H9 (cell line): ENCODE results near the gene ISCU. TPM values are rescaled to one million over a fixed set of nuclear protein-coding genes. Genes with fewer than 3 reads are reported as not detected.

Source experiments
- DNase-seq: peaks from one replicate; pipeline ENCODE4 v3.0.0-alpha.2; 2017
- H2AFZ ChIP-seq: one replicate; pipeline ENCODE4 v1.6.1; 2013; ENCODE audit warnings: mild to moderate bottlenecking, low read length, control low read depth, moderate library complexity
- H2AK5ac ChIP-seq: 2 replicates; pipeline ENCODE4 v1.6.1; 2013; ENCODE audit warnings: low read length, control low read depth, mixed read lengths; ENCODE audit not compliant: insufficient read length
- H2BK120ac ChIP-seq: one replicate; pipeline ENCODE4 v1.6.1; 2013; ENCODE audit warnings: low read depth, mild to moderate bottlenecking, low read length, control low read depth, inconsistent platforms; ENCODE audit not compliant: poor library complexity, severe bottlenecking
- H2BK12ac ChIP-seq: 2 replicates; pipeline ENCODE4 v1.6.1; 2013; ENCODE audit warnings: low read length, control low read depth, mixed read lengths, low read depth; ENCODE audit not compliant: insufficient read length
- H2BK15ac ChIP-seq: 2 replicates; pipeline ENCODE4 v1.6.1; 2013; ENCODE audit warnings: low read depth, low read length, control low read depth
- H2BK20ac ChIP-seq: one replicate; pipeline ENCODE4 v1.6.1; 2013; ENCODE audit warnings: low read depth, mild to moderate bottlenecking, low read length, control low read depth, inconsistent platforms; ENCODE audit not compliant: poor library complexity, severe bottlenecking
- H2BK5ac ChIP-seq: 2 replicates; pipeline ENCODE4 v1.6.1; 2013; ENCODE audit warnings: low read length, control low read depth, mixed read lengths; ENCODE audit not compliant: insufficient read length
- H3K14ac ChIP-seq: 2 replicates; pipeline ENCODE4 v1.6.1; 2013; ENCODE audit warnings: low read length, control low read depth; ENCODE audit not compliant: insufficient read depth
- H3K18ac ChIP-seq: 2 replicates; pipeline ENCODE4 v1.6.1; 2013; ENCODE audit warnings: low read depth, mild to moderate bottlenecking, mixed read lengths, low read length, control low read depth; ENCODE audit not compliant: insufficient read length
- H3K23ac ChIP-seq: 2 replicates; pipeline ENCODE4 v1.6.1; 2013; ENCODE audit warnings: low read length, control low read depth, mixed read lengths, low read depth; ENCODE audit not compliant: insufficient read length
- H3K23me2 ChIP-seq: 2 replicates; pipeline ENCODE4 v1.6.1; 2013; ENCODE audit warnings: low read depth, mild to moderate bottlenecking, mixed read lengths, low read length, control low read depth; ENCODE audit not compliant: insufficient read length, poor library complexity, severe bottlenecking
- H3K27ac ChIP-seq: 2 replicates; pipeline ENCODE4 v1.5.1; 2013; ENCODE audit warnings: low read length, control low read depth, mixed read lengths, low read depth; ENCODE audit not compliant: insufficient read length
- H3K27me3 ChIP-seq: 2 replicates; pipeline ENCODE4 v1.6.1; 2013; ENCODE audit warnings: low read length, control low read depth, inconsistent platforms; ENCODE audit not compliant: insufficient read depth
- H3K4ac ChIP-seq: 2 replicates; pipeline ENCODE4 v1.6.1; 2013; ENCODE audit warnings: low read depth, mild to moderate bottlenecking, control low read depth, inconsistent platforms, low read length, moderate library complexity
- H3K4me1 ChIP-seq: 2 replicates; pipeline ENCODE4 v1.6.1; 2013; ENCODE audit warnings: low read length, control low read depth, inconsistent platforms; ENCODE audit not compliant: insufficient read depth
- H3K4me2 ChIP-seq: 2 replicates; pipeline ENCODE4 v1.6.1; 2013; ENCODE audit warnings: low read length, control low read depth, mixed read lengths; ENCODE audit not compliant: insufficient read length, insufficient read depth
- H3K56ac ChIP-seq: 2 replicates; pipeline ENCODE4 v1.6.1; 2013; ENCODE audit warnings: low read depth, mild to moderate bottlenecking, mixed read lengths, low read length, control low read depth; ENCODE audit not compliant: insufficient read length
- H3K79me1 ChIP-seq: 2 replicates; pipeline ENCODE4 v1.6.1; 2013; ENCODE audit warnings: low read depth, mild to moderate bottlenecking, moderate library complexity, low read length, control low read depth, inconsistent platforms; ENCODE audit not compliant: insufficient read depth, poor library complexity, severe bottlenecking
- H3K79me2 ChIP-seq: 2 replicates; pipeline ENCODE4 v1.6.1; 2013; ENCODE audit warnings: low read length, control low read depth, inconsistent platforms; ENCODE audit not compliant: insufficient read depth
- H3K9ac ChIP-seq: 2 replicates; pipeline ENCODE4 v1.6.1; 2013; ENCODE audit warnings: low read length, control low read depth, mixed read lengths; ENCODE audit not compliant: insufficient read length; ENCODE audit errors: extremely low read depth
- H3K9me3 ChIP-seq: one replicate; pipeline ENCODE4 v1.6.1; 2013; ENCODE audit warnings: low read depth, low read length, inconsistent platforms; ENCODE audit not compliant: control insufficient read depth
- H3T11ph ChIP-seq: one replicate; pipeline ENCODE4 v1.6.1; 2013; ENCODE audit warnings: mild to moderate bottlenecking, low read length, control low read depth, inconsistent platforms
- H4K20me1 ChIP-seq: one replicate; pipeline ENCODE4 v1.6.1; 2013; ENCODE audit not compliant: control insufficient read depth, insufficient read length, insufficient read depth
- H4K5ac ChIP-seq: 2 replicates; pipeline ENCODE4 v1.6.1; 2013; ENCODE audit warnings: low read depth, mild to moderate bottlenecking, mixed read lengths, low read length, control low read depth; ENCODE audit not compliant: insufficient read length
- H4K8ac ChIP-seq: replicated peaks from 2 replicates; pipeline ENCODE4 v1.6.1; 2013; ENCODE audit warnings: low read length, control low read depth, mixed read lengths, low read depth; ENCODE audit not compliant: insufficient read length
- H4K91ac ChIP-seq: 2 replicates; pipeline ENCODE4 v1.6.1; 2013; ENCODE audit warnings: low read depth, mild to moderate bottlenecking, moderate library complexity, mixed read lengths, low read length, control low read depth; ENCODE audit not compliant: insufficient read length
- H3K27ac Mint-ChIP-seq, 3 experiments: 2 replicates in 2 of 3; 3 replicates in 1 of 3; pipeline ENCODE4 v1.8.0; 2020 to 2021; ENCODE audit warnings: mixed read lengths in 3 of 3, mild to moderate bottlenecking in 1 of 3, moderate library complexity in 1 of 3
- H3K27me3 Mint-ChIP-seq: 2 replicates; pipeline ENCODE4 v1.8.0; 2021; ENCODE audit warnings: low read depth, mild to moderate bottlenecking, moderate library complexity, mixed read lengths
- H3K36me3 Mint-ChIP-seq, 3 experiments: 2 replicates in 2 of 3; 3 replicates in 1 of 3; pipeline ENCODE4 v1.8.0; 2020 to 2021; ENCODE audit warnings: low read depth in 3 of 3, mixed read lengths in 3 of 3; ENCODE audit not compliant: insufficient read depth in 1 of 3
- H3K4me1 Mint-ChIP-seq, 2 experiments: 2 replicates each; pipeline ENCODE4 v1.8.0; 2020; ENCODE audit warnings: mixed read lengths in 2 of 2
- H3K4me3 Mint-ChIP-seq, 2 experiments: 2 replicates in 1 of 2; 3 replicates in 1 of 2; pipeline ENCODE4 v1.8.0; 2020 to 2021; ENCODE audit warnings: mild to moderate bottlenecking in 2 of 2, mixed read lengths in 2 of 2, moderate library complexity in 1 of 2
- H3K9me3 Mint-ChIP-seq, 2 experiments: 2 replicates in 1 of 2; 3 replicates in 1 of 2; pipeline ENCODE4 v1.8.0; 2020; ENCODE audit warnings: mild to moderate bottlenecking in 2 of 2, mixed read lengths in 2 of 2, moderate library complexity in 1 of 2
- CTCF ChIP-seq: fragments of 200-600 bp; sonication (generic); conservative IDR thresholded peaks from 3 replicates; pipeline ENCODE4 v1.8.0; 2021; ENCODE audit warnings: antibody characterized with exemption, mild to moderate bottlenecking
- WGBS: extraction: QIAGEN DNeasy Blood & Tissue Kit; methylation state at CpG from one replicate; pipeline ENCODE4 v1.1.7; 2013; ENCODE audit warnings: missing lambda C conversion rate, low lambda C conversion rate, mixed read lengths; ENCODE audit not compliant: insufficient read length; ENCODE audit errors: extremely low coverage; 5-methylcytosine and 5-hydroxymethylcytosine counted together
- total RNA-seq: library from RNA; stranded (reverse); gene quantifications from 2 replicates; pipeline ENCODE4 v1.2.1, GENCODE V29; 2021

ISCU gene
- total RNA-seq, 1 experiment from 2014 or later: 64.9 TPM

- no peak overlapping the region for H2BK120ac ChIP-seq
- H3T11ph ChIP-seq: no peak overlapping the region
- H3K23ac ChIP-seq: no peak overlapping the region
- no peaks in the 10 kb centered on the region for H3K4me1 ChIP-seq
- H3K79me2 ChIP-seq: no peaks in the 10 kb centered on the region
- no peak overlapping the region for H3K14ac ChIP-seq
- no peak overlapping the region for H4K91ac ChIP-seq
- no peak overlapping the region for H3K18ac ChIP-seq
- H3K9ac ChIP-seq: no peak overlapping the region
- no peak overlapping the region for H3K4ac ChIP-seq
- H3K27ac ChIP-seq: no peak overlapping the region
- no peaks in the 10 kb centered on the region for H3K27me3 ChIP-seq
- no peak overlapping the region for H2AK5ac ChIP-seq
- H3K27me3 Mint-ChIP-seq: peaks cover 1% of the 10 kb centered on the region; the same call in 1 of the 2 replicates
- no peak overlapping the region for H2BK5ac ChIP-seq
- no peak overlapping the region for H2BK15ac ChIP-seq
- WGBS: no CpG with 5 or more reads among the region's 8 CpGs
- peak overlapping the region in 1 of 3 experiments; percentile 75; a peak in 3 of 7 replicates for H3K27ac Mint-ChIP-seq
- H2BK20ac ChIP-seq: no peak overlapping the region
- H3K23me2 ChIP-seq: no peaks in the 10 kb centered on the region
- no peak overlapping the region for H3K4me2 ChIP-seq
- no peaks in the 10 kb centered on the region for H3K79me1 ChIP-seq
- H4K5ac ChIP-seq: no peak overlapping the region
- H2AFZ ChIP-seq: no peak overlapping the region
- no peaks in the 10 kb centered on the region for H3K36me3 Mint-ChIP-seq
- H4K20me1 ChIP-seq: peaks cover 4% of the 10 kb centered on the region
- H3K56ac ChIP-seq: no peak overlapping the region
- peak; percentile 86 for DNase-seq
- H4K8ac ChIP-seq: no peak overlapping the region
- H3K9me3 ChIP-seq: no peaks in the 10 kb centered on the region
- no peak for TF ChIP-seq CTCF
- H3K4me1 Mint-ChIP-seq: peaks cover 21 to 28% of the 10 kb centered on the region in 2 experiments
- H2BK12ac ChIP-seq: no peak overlapping the region
- H3K4me3 Mint-ChIP-seq: no peak overlapping the region
- peaks cover 4 to 5% of the 10 kb centered on the region in 2 experiments; a peak in 1 of 5 replicates for H3K9me3 Mint-ChIP-seq
Measured at GRCh38 chr12:108612788-108613282, 50.4 kb downstream of the ISCU start.
